ENCODE data around the gene FKBP6. TPM values are rescaled to one million over a fixed set of nuclear protein-coding genes. Genes with fewer than 3 reads are reported as not detected.
"Not testable (repeated sequence)": the region's sequence is repeated elsewhere in the genome, so short reads cannot be mapped to it uniquely, and the experiment has no call there.

The FKBP6 gene
- total RNA-seq, 1 experiment from 2014 or later = not detected

GRCh38 chr7:73314271-73314670 is 13.7 kb upstream of the FKBP6 start:
- Histone ChIP-seq H3K27ac (no peak overlapping the region), H3K36me3 (no peaks in the 10 kb centered on the region), H3K9me3 (replicated peaks) (no peaks in the 10 kb centered on the region), H3K4me1 (no peaks in the 10 kb centered on the region), H3K4me3 (no peak overlapping the region), H3K27me3 (0 out of 2 replicates have a peak, but pooled peaks cover 4% of the 10 kb centered on the region)
- no peak for DNase-seq

- no peaks in the 10 kb centered on the region for H3K9me3 ChIP-seq (replicated peaks)
- H3K4me1 ChIP-seq = no peaks in the 10 kb centered on the region
- no peak for DNase-seq
- H3K27ac ChIP-seq = no peak overlapping the region
- no peaks in the 10 kb centered on the region for H3K36me3 ChIP-seq
- H3K4me3 ChIP-seq = no peak overlapping the region
- H3K27me3 ChIP-seq = 0 out of 2 replicates have a peak, but pooled peaks cover 4% of the 10 kb centered on the region
Observed at GRCh38 chr7:73316521-73316920, 11.4 kb upstream of the FKBP6 start.

- DNase-seq; H3K9me3 ChIP-seq (replicated peaks); H3K4me1 ChIP-seq; H3K27ac ChIP-seq; H3K27me3 ChIP-seq; H3K4me3 ChIP-seq; H3K36me3 ChIP-seq: not testable (repeated sequence)
Observed at GRCh38 chr7:73318656-73319204, 9.2 kb upstream of the FKBP6 start.

- DNase-seq; H3K9me3 ChIP-seq (replicated peaks); H3K27ac ChIP-seq; H3K4me3 ChIP-seq; H3K4me1 ChIP-seq; H3K36me3 ChIP-seq; H3K27me3 ChIP-seq: not testable (repeated sequence)
Observed at GRCh38 chr7:73319541-73319940, 8.4 kb upstream of the FKBP6 start.

- H3K27me3 ChIP-seq; H3K4me3 ChIP-seq; H3K27ac ChIP-seq; H3K9me3 ChIP-seq (replicated peaks); H3K36me3 ChIP-seq; H3K4me1 ChIP-seq: not testable (repeated sequence)
- peak; percentile 24 to 27 for DNase-seq
Observed at GRCh38 chr7:73320009-73320408, 8.0 kb upstream of the FKBP6 start.

- H3K27me3 ChIP-seq; DNase-seq; H3K36me3 ChIP-seq; H3K9me3 ChIP-seq (replicated peaks); H3K4me3 ChIP-seq; H3K4me1 ChIP-seq; H3K27ac ChIP-seq: not testable (repeated sequence)
Observed at GRCh38 chr7:73323434-73324080, 4.4 kb upstream of the FKBP6 start.

- H3K27ac ChIP-seq; H3K9me3 ChIP-seq (replicated peaks); H3K36me3 ChIP-seq; H3K27me3 ChIP-seq; H3K4me1 ChIP-seq; H3K4me3 ChIP-seq: not testable (repeated sequence)
- DNase-seq = peak; percentile 61 to 75
Observed at GRCh38 chr7:73324081-73324845, 3.7 kb upstream of the FKBP6 start.

GRCh38 chr7:73325424-73325823 is 2.5 kb upstream of the FKBP6 start:
- H3K9me3 ChIP-seq (replicated peaks); H3K4me1 ChIP-seq; H3K36me3 ChIP-seq; H3K27ac ChIP-seq; DNase-seq; H3K27me3 ChIP-seq; H3K4me3 ChIP-seq: not testable (repeated sequence)

GRCh38 chr7:73327449-73327848 is 512 bp upstream of the FKBP6 start:
- H3K36me3 ChIP-seq; H3K27me3 ChIP-seq; H3K4me3 ChIP-seq; H3K27ac ChIP-seq; H3K9me3 ChIP-seq (replicated peaks); DNase-seq; H3K4me1 ChIP-seq: not testable (repeated sequence)

- H3K36me3 ChIP-seq = no peaks in the 10 kb centered on the region
- no peaks in the 10 kb centered on the region for H3K4me1 ChIP-seq
- no peak for DNase-seq
- H3K9me3 ChIP-seq (replicated peaks) = no peaks in the 10 kb centered on the region
- no peak overlapping the region for H3K27ac ChIP-seq
- 0 out of 2 replicates have a peak, but pooled peaks cover 3% of the 10 kb centered on the region for H3K27me3 ChIP-seq
- no peak overlapping the region for H3K4me3 ChIP-seq
Observed at GRCh38 chr7:73328696-73329095, 735 bp downstream of the FKBP6 start.

GRCh38 chr7:73329861-73330581 is 2.1 kb downstream of the FKBP6 start:
- Histone ChIP-seq H3K4me1 (no peaks in the 10 kb centered on the region), H3K27me3 (no peaks in the 10 kb centered on the region)

GRCh38 chr7:73330772-73331171 is 2.8 kb downstream of the FKBP6 start:
- Histone ChIP-seq H3K27ac (no peak overlapping the region), H3K9me3 (replicated peaks) (no peaks in the 10 kb centered on the region), H3K4me1 (no peaks in the 10 kb centered on the region), H3K36me3 (no peaks in the 10 kb centered on the region), H3K27me3 (0 out of 2 replicates have a peak, but pooled peaks cover 2% of the 10 kb centered on the region), H3K4me3 (no peak overlapping the region)
- no peak for DNase-seq

More at GRCh38 chr7:73329861-73330581, 2.1 kb downstream of the FKBP6 start:
- no peaks in the 10 kb centered on the region for H3K36me3 ChIP-seq
- H3K4me3 ChIP-seq = no peak overlapping the region
- no peak for DNase-seq
- no peaks in the 10 kb centered on the region for H3K9me3 ChIP-seq (replicated peaks)
- no peak overlapping the region for H3K27ac ChIP-seq

- Histone ChIP-seq H3K27me3 (0 out of 2 replicates have a peak, but pooled peaks cover 5% of the 10 kb centered on the region), H3K4me1 (no peaks in the 10 kb centered on the region), H3K27ac (no peak overlapping the region), H3K9me3 (replicated peaks) (no peaks in the 10 kb centered on the region), H3K4me3 (no peak overlapping the region), H3K36me3 (no peaks in the 10 kb centered on the region)
- no peak for DNase-seq
Observed at GRCh38 chr7:73332447-73332846, 4.5 kb downstream of the FKBP6 start.

GRCh38 chr7:73338321-73338720 is 10.4 kb downstream of the FKBP6 start:
- Histone ChIP-seq H3K4me3 (no peak overlapping the region), H3K27me3 (0 out of 2 replicates have a peak, but pooled peaks cover 5% of the 10 kb centered on the region), H3K27ac (no peak overlapping the region), H3K36me3 (no peaks in the 10 kb centered on the region), H3K4me1 (peaks cover 9% of the 10 kb centered on the region), H3K9me3 (replicated peaks) (no peaks in the 10 kb centered on the region)
- no peak for DNase-seq

GRCh38 chr7:73340514-73340913 is 12.6 kb downstream of the FKBP6 start:
- Histone ChIP-seq H3K27ac (no peak overlapping the region), H3K36me3 (no peaks in the 10 kb centered on the region), H3K4me1 (peaks cover 12% of the 10 kb centered on the region), H3K9me3 (replicated peaks) (no peaks in the 10 kb centered on the region), H3K4me3 (no peak overlapping the region), H3K27me3 (0 out of 2 replicates have a peak, but pooled peaks cover 5% of the 10 kb centered on the region)
- DNase-seq = no peak

Measured in SJCRH30 (cell line).